NCI-H524 (cell line): ENCODE data around the gene CAMK2D.
A peak's percentile ranks its signal among the peaks of the same experiment; 100 is the strongest.

Source experiments
- DNase-seq, 2 experiments: peaks; one replicate each; lab custom pipeline; 2025; lab: John Stamatoyannopoulos, UW

Gene CAMK2D

DNA sequence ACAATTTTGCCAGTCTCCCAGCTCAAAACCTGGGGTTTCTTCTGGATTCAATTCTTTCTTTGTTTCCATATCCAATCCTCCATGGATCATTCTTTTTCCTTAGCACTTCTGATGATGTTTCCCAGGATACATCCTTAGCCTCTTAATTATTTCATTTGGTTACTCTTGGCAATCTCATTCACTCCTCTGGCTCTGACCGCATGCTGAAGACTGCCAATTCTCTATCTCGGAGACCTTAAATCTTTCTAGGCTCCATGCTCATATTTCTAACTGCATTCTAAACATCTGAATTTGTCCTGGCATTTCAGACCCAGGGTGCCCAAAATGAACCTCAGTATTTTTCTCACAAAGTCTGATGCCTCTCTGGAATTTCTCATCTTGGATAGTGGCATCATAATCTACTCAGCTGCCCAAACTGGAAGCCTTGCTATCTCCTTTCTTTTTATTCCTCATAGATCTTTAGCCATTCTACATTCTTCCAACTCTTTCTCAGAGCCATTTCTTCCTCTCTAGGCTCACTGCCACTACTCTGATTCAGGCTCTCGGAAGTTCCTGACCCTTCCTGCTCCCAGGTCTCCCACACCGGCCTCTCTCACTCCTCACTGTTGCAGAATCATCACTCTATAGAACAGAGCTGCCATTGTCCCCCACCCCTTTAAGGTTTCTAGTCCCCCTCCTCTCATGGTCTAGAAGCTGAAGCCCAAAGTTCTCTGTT, 290.2 kb downstream of the CAMK2D start:
- no peak for DNase-seq

DNA sequence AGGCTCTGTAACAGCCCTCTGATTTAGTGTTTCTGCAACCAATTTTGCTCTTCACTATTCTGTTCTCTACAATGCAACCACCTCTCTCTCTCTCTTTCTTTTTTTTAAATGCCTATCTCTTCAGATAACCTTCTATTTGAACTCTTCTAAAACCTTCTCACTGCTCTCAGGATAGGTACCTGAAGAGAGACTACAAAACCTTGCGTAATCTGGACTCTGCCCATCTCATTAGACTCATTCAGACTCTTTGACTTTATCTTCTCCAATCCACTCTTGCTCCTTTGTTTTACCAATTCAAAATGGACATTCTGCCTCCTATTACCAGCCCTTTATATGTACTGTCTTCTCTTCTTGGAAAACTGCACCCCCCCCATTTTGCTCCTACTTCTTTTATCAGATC, 291.6 kb downstream of the CAMK2D start:
- no peak for DNase-seq

DNA sequence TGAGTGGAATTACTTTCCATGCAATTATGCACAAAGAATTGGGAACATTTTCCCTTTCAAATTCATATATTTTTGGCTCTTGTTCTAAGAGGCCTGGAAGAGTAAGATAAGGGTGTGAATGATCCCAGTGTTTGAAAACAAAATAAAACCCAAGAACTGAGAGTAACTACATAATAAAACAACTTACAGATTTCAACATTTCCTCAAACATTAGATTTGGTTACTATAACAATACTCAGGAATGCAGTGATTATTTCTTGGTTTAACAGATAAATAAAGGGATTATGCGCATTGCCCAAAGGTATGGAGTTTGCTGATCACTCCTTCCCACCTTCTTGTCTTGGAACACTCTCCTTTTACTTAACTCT, 292.5 kb downstream of the CAMK2D start:
- no peak for DNase-seq

DNA sequence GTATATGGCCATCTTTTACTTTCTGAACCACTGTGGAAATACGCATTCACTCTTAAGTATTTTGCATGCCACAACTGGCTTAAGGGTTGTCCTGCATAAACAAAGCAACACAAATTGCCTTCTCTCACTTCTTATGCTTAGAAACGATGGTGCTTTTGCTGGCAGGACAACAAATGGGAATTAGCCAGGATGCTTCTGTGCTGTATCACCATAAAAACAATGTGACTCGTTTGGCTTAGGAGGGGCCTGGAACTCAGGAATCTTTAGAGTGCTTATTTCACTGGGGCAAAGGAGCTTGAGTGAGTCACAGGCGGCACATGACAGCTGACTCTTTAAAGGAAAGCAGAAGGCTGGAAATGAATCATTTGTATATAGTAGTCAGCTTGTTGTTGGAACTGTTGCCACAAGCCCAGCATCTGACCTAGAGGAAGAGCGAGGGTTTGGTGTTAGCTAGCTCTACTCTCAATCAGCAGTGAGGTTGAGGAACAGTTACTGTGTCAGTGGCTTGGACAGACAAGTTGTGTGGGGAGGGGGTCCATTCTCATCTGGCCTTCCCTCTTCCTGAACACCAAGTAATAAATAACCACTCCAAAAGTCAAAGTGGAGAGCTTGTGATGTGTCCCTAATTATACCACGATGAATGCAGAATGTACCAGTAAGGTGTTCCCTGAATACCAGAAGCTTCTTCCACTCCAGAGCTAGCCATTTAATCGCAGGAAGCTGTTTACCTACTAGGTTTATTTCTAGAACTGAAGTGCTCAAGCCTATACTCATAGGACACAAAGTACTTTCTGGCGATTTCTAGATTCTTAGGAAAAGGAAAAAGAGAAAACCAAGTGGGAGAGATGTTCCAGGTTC, 293.1 kb downstream of the CAMK2D start:
- no peak for DNase-seq

DNA sequence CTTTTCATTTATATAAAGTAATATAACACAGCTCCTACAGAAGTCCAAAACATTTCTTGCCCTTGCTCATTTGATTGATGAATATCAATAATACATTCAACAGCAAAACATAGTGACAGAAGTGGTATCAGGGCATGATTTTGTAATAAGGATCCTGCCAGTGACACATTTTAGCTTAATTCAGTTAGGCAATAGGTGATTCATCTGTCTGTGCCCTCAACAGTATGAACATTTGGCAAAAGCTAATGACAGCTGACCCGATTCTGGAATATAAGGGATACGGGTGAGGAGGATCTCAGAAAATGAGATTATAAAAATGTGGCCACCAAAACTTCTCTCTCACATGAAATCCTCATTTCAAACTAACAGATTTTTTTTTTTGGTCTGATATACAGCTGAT, 294.0 kb downstream of the CAMK2D start:
- DNase-seq, result no peak

DNA sequence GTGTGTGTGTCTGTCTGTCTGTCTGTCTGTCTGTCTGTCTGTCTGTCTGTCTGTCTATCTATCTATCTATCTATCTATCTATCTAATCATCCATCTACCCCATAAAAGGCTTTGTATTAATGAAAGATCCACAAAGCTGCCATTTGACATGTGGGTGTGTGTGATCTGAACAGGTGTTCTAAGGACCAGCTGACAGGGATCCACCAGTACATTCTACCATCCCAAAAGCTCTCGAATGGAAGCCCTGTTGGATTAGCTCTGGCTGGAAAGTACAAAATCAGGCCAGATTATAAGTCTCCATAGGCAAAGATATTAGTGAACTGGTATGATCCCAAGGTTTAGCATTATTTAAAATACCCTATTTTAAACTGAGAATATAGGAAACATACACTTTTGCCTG, 299.3 kb downstream of the CAMK2D start:
- DNase-seq, result peak in 1 of 2 experiments; percentile 19

DNA sequence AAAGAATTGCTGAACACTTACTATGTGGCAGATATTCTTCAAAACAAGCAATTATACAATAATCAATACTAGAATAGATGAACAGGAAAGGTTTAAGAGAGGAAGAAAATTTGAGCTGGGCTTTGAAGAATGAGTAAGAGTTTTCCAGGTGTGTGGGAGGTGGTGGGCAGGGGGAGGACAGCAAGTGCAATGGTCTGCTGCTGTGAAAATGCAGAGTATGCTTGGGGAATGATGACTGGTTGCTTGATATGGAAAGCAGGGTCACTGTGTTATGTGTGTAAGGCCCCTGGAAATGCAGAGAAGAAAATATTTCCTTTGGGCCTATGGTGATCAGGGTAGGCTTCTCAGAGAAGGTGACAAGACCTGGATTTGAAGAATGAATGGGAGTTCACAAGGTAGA, 300.3 kb downstream of the CAMK2D start:
- no peak for DNase-seq

DNA sequence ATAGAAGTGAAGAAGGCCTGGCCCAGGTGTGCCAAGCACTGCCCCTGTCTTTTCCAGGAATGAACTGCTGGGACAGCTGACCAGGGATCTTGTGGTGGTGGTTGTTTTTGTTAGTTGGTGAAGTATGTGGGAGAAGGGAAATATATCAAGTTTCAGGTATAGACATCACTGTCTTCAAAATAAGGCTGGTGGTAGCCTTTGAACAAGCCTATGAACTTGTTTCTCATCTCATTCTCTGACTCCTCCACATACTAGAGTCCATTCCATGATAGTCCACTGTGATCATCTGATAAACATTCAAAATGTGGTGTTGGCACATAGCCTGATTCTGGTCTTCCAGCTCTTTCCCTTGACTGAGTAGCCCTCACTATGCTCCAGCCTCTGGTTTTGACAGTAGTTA, 303.7 kb downstream of the CAMK2D start:
- no peak for DNase-seq

DNA sequence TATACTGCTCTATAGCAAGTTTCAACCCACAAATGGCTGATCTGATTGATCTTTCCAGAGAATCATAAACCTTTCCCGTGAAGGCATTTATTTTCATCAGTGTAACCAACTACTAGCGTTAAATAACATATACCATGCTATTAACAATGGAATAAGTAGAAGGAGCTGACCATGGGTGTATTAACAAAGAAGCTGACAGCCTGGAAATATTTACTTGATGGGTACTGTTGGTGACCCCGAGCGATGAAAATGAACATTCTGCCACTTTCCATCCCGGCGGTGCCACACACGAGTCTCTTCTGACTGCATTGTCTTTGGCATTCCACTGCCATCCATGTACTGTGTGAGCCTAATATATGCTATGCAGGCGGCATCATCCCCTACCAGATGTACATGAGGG, 304.4 kb downstream of the CAMK2D start:
- DNase-seq, result no peak

DNA sequence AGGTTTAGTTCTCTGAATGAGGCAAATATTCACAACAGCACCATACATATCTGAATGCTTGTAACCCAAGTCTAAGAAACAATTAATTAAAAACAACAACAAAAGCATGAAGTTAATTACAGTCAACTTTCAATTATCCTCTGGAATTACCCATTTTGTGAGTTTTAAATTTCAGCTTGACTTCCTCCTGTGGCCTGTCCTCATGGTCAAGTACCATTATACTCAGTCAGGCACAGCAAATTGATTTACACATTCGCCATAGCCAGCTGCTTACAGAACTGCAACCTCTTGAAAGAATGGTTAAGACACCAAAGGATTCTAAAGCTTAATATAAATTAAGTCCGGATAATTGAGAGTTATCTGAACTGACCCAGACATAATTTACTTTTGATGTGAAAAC, 306.5 kb downstream of the CAMK2D start:
- peak in 1 of 2 experiments; percentile 20 for DNase-seq

DNA sequence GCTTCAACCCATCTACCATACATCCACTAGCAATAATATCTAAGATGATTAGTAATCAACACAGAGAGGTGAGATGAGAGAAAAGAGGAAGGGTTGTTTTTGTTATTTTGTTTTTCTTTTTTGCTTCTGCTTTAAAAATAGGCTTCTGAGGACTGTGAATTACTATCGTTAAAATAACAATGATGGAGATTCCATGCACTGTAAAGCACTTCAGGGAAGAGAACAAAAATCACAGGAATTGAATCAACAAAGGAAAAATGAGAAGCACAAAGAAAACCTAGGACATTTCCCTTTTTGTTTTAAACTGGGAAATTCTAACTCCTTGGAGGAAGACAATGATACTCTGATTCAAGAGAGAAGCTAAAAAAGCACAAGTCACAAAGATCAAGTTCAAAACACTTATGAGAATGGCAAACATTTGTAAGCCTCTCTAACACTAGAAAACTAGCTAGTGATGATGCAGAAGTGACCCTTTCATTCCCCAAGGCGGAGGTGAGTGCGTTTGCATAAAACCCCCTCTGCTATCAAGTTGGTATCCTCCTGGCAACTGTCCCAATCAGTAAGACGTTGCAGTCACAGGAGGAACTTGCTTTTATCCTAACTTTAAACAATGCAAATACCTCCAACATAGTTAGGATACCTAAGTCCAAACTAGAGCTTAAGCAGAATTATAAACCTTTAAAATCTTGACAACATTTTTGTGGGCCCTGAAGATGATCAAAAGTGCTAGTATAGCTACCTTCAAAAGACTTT, 308.5 kb downstream of the CAMK2D start:
- peak in 1 of 2 experiments; percentile 2 for DNase-seq

DNA sequence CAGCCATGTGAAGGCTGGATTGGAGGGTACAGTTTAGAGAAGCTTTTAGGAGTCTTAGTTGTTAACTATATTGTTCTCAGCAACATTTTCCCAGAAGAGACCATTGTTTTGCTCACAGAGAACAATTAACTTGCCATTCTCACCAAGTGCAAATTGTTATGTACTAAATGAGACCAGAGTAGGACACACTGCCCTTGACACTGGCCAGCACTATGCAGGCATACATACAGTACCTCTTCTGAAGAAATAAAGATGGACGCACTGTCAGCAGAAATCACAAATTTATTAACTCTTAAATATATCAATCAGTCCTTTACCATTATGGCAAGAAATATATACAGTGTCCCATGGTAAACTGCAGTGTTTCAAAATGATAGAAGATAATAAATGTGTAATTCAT, 309.4 kb downstream of the CAMK2D start:
- no peak for DNase-seq

DNA sequence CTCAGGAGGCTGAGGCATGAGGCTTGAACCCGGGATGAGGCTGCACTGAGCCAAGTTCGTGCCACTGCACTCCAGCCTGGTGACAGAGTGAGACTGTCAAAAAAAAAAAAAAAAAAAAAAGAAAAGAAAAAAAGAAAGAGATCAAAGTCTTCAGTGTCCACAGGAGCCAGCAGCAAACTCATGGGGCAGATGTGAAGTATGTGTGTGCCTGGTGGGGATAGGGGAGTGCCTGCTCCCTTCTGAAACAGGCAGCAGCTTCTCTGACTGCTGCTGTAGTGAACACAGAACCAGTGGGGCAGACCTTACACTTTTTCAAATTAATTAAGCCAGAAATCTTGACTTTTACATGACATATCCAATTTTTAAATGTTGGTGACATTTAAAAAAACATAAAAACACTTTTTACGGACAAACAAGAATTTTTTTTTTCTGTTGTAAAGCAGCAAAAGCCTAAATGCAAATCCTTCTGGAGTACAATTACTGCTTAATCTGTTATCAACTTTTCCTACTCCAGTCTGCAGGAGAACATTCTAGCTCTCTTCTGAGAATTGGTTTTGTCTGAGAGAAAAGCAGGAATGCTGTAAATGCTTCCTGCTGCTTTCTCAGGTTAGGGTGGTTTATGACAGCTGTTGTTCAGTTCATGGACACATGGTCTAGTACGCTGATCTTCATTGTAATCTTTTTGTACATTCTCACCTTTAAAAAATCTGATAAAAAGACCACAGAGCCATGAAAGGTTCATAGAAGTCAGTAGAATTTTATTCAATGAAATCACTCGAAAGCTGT, 311.1 kb downstream of the CAMK2D start:
- peak in 1 of 2 experiments; percentile 2 for DNase-seq

DNA sequence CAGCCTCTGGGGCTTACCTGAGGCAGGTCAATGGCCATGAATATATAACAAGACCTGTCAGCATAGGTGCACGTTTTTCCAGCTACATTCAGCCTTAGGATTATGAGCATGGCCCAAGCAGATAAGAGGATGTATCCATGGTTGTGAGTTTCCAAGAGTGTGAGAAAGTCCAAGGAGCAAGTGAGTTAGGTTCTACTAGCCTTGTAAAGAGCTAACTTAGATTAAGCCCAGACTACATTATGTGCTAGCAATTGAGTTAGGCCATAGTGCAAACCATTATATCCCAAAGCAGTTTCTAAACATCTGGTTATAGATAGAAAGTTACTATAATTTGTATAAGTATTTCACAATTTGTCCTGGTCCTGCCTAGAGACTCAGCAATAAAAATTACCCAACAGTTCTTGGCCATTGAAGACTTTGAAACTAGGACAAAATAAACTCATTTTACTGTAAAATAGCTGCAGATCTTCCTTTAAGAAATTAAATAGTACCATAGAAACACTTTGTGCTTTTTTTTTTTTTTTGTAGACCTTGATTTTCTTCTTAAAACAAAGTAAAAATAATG, 312.0 kb downstream of the CAMK2D start:
- no peak for DNase-seq

DNA sequence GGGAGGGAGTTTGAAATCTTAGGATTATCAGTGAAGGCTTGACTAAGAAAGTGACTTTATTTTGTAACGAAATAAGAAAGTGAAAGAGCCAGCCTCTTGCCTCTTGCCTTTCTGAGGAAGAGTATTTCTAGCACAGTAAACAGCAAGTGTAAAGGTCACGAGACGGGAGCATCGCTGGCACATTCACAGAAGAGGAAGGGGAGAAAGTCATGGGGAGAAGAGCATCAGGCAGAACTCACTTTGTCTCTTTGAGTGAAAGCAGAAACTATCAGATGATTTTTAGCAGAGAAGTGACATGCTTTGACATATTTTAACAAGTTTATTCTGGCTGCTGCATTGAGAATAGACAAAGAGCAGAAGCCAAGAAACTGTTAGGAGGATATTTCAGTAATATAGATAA, 313.8 kb downstream of the CAMK2D start:
- DNase-seq, result no peak

DNA sequence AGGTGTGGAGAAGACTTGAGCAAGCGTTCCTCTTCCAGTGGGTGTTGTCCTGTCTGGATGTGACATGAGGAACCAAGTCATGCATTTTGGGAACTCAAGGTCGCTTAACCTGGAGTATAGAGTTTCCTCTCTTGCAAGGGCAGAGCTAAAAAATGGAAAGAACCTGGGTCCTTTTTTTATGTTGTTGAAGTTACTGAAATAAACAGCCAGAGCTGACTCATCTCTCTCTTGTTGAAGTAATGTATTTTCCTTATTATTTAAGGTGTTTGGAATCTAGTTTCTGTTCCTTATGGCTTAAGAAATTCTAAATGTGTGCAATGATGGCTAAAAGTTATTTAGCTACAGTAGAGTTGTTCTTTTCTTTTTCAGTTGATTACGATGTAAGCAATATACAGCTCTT, 314.5 kb downstream of the CAMK2D start:
- DNase-seq, result no peak

DNA sequence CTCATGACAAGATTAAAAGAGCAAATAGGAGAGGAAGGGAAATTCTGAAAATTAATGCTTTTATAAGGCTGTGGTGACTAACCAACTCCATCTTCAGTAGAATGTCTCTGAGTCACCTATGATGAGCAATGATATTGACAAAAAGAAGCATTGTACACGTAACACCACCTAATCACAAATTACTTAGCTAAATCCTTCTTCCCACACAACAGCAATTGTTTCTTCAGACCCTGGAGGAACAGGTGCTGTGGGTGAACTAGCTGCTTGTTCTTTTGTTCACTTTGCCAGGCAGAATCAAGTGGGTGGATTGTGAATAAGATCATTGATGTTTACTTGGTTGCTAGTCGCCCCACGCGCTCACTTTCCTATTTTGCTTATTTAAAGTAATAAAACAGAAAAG, 315.5 kb downstream of the CAMK2D start:
- no peak for DNase-seq

DNA sequence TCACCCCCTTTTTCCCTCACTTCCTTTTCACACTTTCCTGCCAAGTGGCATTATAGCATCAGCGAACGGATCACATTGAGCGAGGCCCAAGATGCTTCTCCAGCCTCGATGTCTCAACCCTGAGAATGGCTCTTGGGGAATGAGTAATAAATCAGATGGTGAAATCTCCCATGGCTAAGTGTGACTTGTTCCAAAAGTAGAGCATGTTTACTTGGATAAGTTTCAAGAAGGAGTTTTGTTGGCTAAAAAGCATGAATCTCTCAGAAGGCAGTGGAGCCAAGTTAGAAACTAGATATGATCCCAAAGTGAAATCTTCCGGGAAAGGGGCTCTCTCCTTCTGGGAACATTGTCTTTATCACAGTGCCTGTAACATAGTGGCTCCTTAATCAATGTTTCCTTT, 316.3 kb downstream of the CAMK2D start:
- DNase-seq, result no peak

DNA sequence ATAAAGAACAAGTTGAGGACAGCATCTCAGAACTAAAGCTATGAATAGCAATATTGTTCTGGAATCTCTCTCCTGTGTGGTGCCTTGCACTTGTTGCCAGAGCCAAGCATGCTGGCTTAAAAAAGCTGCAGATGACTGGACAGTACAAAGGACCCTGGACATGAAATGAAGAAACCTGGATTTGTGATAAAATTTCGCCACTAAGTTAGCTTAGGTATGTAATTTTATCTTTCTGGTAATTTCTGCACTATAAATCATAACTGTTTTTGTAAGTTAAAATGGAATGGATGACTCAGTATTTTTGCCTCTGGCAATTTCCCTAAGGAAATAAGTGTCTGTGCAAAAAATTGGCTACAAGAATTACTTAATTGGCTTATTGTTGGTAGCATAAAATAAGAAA, 317.2 kb downstream of the CAMK2D start:
- DNase-seq, result no peak

DNA sequence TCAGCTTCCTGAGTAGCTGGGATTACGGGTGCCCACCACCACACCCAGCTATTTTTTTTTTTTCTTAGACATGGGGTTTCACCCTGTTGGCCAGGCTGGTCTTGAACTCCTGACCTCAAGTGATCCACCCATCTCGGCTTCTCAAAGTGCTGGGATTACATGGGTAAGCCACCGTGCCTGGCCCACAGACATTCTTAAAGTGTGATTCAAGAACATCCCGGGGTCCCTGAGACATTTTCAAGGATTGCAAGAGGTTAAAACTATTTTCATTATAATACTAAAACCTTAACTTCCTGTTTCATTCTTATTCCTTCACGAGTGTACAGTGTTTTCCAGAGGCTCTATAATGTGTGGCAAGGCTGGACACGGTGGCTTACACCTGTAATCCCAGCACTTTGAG, 318.7 kb downstream of the CAMK2D start:
- no peak for DNase-seq

DNA sequence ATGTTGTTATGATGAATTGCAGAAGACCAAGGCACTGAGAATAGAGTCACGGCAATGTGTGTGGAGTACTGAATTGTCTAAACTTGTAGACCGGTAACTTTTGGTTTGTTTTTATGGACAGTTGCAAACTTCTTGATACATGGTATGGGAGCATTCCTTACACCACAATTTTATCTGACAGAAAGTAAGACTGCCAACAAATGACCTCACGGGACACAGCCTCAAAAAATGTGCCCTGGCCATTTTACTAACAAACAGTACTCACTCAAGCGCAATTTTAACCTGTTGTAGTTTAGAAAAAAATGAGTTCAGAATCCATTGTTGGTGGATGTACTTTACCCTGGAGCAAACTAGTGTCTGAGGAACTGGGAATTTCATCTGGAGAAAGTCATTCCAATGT, 321.2 kb downstream of the CAMK2D start:
- no peak for DNase-seq

DNA sequence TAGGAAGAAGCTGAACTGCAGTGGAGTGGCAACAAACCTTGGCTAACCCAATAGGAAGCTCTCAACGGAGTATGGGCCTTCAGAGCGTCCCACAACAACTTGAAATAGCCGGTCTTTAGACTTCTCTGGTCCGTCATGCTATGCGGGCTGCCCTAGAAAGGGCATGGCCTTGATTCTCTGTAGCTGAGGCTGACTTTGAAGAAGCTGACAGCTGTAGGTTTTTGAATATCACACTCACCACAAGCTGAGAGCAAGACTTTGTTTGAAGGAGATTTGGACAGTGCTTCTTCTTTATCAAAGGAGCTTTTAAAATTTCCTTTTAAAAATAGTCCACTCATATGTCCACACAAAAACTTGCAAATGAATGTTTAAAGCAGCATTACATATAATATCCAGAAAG, 322.9 kb downstream of the CAMK2D start:
- DNase-seq, result no peak
